ENCODE data around the gene CMKLR1. TPM values are rescaled to one million over a fixed set of nuclear protein-coding genes. Genes with fewer than 3 reads are reported as not detected.
A peak's percentile ranks its signal among the peaks of the same experiment; 100 is the strongest.

CMKLR1 gene
- total RNA-seq, 3 donors from 2014 or later (not counting 1 experiment from before 2014, with no cell fraction given), result 40.7 to 99.1 (median 63.2) TPM

DNA sequence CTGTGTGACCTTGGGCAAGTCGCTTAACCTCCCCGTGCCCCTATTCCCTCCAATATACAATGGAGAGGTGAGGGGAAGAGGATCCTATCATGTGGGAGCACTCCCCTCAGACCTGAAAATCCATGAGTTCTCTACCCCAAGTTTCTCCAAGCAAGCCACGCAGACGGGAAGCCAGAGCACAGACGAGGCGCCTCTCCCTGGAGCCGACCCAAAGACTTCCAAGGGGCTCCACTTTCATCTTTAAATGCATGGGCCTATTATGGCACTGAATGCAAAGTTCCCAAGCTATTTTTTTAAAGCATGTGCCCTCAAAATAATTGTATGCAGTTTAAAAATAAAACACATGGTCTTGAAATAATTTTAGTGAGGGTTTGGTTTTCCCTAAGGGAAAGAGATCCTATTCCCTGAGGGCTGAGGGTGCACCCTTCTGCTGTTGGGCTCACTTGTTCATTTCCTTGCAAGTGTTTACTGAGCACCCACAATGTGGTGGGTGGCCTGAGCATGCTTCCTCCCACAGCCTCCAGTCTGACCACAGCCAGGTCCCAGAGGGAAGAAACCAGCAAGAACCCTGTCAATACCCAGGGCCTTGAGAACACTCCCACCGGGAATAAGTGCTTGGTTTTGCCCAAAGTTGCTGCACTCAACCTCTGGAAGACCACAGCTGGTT is 14.6 kb downstream of the CMKLR1 start:
- Mint-ChIP-seq H3K27ac (peak overlapping the region; percentile 94 to 96), H3K4me1 (peaks cover 80 to 97% of the 10 kb centered on the region in 2 donors), H3K4me3 (peak overlapping the region; percentile 77), H3K9me3 (no peaks in the 10 kb centered on the region), H3K27me3 (ENCODE audit: low read depth in 2 of 2) (no peaks in the 10 kb centered on the region), H3K36me3 (peaks cover 28% of the 10 kb centered on the region)
- Histone ChIP-seq H3K36me3 (ENCODE audit: control insufficient read depth, insufficient read depth, low read length) (peaks cover 12% of the 10 kb centered on the region), H3K27me3 (ENCODE audit: control insufficient read depth, insufficient read depth, low read length) (no peaks in the 10 kb centered on the region), H3K9me3 (ENCODE audit: control insufficient read depth, insufficient read depth, low read length) (no peaks in the 10 kb centered on the region), H3K4me3 (ENCODE audit: low read length) (no peak overlapping the region), H3K4me1 (ENCODE audit: control insufficient read depth, insufficient read depth, low read length) (peaks cover 92% of the 10 kb centered on the region), H3K27ac (ENCODE audit: low read length) (peak overlapping the region; percentile 12)
- ATAC-seq (no peak), DNase-seq (no peak)
- WGBS (ENCODE audit: insufficient coverage), result 77% methylated on average over 6 of the region's 8 CpGs
- intact Hi-C loops (cut with micrococcal nuclease), result no loop called here
- TF ChIP-seq, protein P1, sequence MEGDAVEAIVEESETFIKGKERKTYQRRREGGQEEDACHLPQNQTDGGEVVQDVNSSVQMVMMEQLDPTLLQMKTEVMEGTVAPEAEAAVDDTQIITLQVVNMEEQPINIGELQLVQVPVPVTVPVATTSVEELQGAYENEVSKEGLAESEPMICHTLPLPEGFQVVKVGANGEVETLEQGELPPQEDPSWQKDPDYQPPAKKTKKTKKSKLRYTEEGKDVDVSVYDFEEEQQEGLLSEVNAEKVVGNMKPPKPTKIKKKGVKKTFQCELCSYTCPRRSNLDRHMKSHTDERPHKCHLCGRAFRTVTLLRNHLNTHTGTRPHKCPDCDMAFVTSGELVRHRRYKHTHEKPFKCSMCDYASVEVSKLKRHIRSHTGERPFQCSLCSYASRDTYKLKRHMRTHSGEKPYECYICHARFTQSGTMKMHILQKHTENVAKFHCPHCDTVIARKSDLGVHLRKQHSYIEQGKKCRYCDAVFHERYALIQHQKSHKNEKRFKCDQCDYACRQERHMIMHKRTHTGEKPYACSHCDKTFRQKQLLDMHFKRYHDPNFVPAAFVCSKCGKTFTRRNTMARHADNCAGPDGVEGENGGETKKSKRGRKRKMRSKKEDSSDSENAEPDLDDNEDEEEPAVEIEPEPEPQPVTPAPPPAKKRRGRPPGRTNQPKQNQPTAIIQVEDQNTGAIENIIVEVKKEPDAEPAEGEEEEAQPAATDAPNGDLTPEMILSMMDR (IDR thresholded peaks at IDR 0.05), result no peak

DNA sequence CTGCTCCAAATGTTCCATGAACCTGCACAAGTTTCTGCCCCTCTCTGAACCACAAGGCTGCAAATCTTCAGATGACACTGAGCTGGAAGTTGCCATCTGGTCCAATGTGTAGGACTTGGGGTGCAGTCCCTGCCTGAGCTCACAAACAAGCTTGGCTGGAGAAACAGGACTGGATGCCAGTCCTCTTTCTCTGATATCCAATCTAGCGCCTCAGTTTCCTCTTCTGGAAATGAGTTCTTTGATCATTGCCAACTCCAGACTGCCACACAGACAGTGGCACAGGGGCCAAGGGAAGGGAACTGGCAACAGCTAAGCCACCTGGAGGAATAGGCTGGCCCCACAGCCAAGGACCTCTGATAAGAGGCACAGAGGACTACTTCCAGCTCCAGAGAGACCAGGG is 15.5 kb downstream of the CMKLR1 start:
- no peak overlapping the region for H3K4me3 ChIP-seq (ENCODE audit: low read length)
- H3K4me1 ChIP-seq (ENCODE audit: control insufficient read depth, insufficient read depth, low read length), result peaks cover 90% of the 10 kb centered on the region
- Mint-ChIP-seq H3K4me3 (peak overlapping the region; percentile 37), H3K27ac (peak overlapping the region in 1 of 2 donors; percentile 96), H3K36me3 (peaks cover 30% of the 10 kb centered on the region), H3K4me1 (peaks cover 80 to 97% of the 10 kb centered on the region in 2 donors), H3K27me3 (ENCODE audit: low read depth in 2 of 2) (no peaks in the 10 kb centered on the region), H3K9me3 (no peaks in the 10 kb centered on the region)
- H3K27me3 ChIP-seq (ENCODE audit: control insufficient read depth, insufficient read depth, low read length), result no peaks in the 10 kb centered on the region
- DNase-seq (no peak), ATAC-seq (no peak)
- peaks cover 9% of the 10 kb centered on the region for H3K36me3 ChIP-seq (ENCODE audit: control insufficient read depth, insufficient read depth, low read length)
- TF ChIP-seq, protein P1 (IDR thresholded peaks at IDR 0.05), result no peak
- intact Hi-C loops (cut with micrococcal nuclease), result no loop called here
- H3K9me3 ChIP-seq (ENCODE audit: control insufficient read depth, insufficient read depth, low read length), result no peaks in the 10 kb centered on the region
- H3K27ac ChIP-seq (ENCODE audit: low read length), result peak overlapping the region; percentile 39
- 81% methylated on average over 1 of the region's 1 CpG for WGBS (ENCODE audit: insufficient coverage)

DNA sequence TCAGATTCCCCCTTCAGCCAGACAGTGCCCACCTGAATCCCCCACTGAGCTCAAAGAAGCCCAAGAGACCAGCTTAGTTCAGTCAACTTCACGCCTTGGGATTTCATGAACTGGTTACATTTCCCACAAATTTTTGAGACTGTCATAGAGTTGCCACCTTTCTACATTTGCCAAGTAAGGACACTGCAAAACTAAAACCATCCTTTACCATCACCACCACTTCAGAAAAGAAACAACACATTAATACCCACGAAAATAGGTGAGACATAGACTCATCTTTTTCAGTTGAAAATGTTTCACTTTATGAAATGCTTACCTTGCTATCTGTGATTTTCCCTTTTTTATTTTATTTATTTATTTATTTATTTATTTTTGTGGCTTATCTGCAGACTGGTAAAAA is 16.1 kb downstream of the CMKLR1 start:
- no peak for DNase-seq
- H3K27me3 Mint-ChIP-seq (ENCODE audit: low read depth in 2 of 2), result no peaks in the 10 kb centered on the region
- H3K27me3 ChIP-seq (ENCODE audit: control insufficient read depth, insufficient read depth, low read length), result no peaks in the 10 kb centered on the region

More for the DNA sequence above, 16.1 kb downstream of the CMKLR1 start:
- no peaks in the 10 kb centered on the region for H3K9me3 Mint-ChIP-seq
- H3K36me3 Mint-ChIP-seq, result peaks cover 33% of the 10 kb centered on the region
- peaks cover 87% of the 10 kb centered on the region for H3K4me1 ChIP-seq (ENCODE audit: control insufficient read depth, insufficient read depth, low read length)
- peaks cover 84 to 97% of the 10 kb centered on the region in 2 donors for H3K4me1 Mint-ChIP-seq
- no peaks in the 10 kb centered on the region for H3K9me3 ChIP-seq (ENCODE audit: control insufficient read depth, insufficient read depth, low read length)
- intact Hi-C loops (cut with micrococcal nuclease), result no loop called here
- TF ChIP-seq, protein P1 (IDR thresholded peaks at IDR 0.05), result no peak
- peaks cover 7% of the 10 kb centered on the region for H3K36me3 ChIP-seq (ENCODE audit: control insufficient read depth, insufficient read depth, low read length)
- H3K4me3 ChIP-seq (ENCODE audit: low read length), result no peak overlapping the region
- no peak overlapping the region for H3K27ac ChIP-seq (ENCODE audit: low read length)
- peak overlapping the region; percentile 92 to 98 for H3K27ac Mint-ChIP-seq
- WGBS (ENCODE audit: insufficient coverage), result 57% methylated on average over 1 of the region's 2 CpGs
- peak in 2 of 3 donors; percentile 53 to 55 for ATAC-seq
- peak overlapping the region; percentile 75 for H3K4me3 Mint-ChIP-seq
